Left lung (tissue), 10 donors: ENCODE results near the gene RPL3. TPM values are rescaled to one million over a fixed set of nuclear protein-coding genes. Genes with fewer than 3 reads are reported as not detected.

Source experiments
- ATAC-seq: fragments of 200-7000 bp; cut with Tn5 transposase; one replicate; pipeline ENCODE4 v1.9.1; 2020; ENCODE audit warnings: moderate library complexity
- DNase-seq, 4 donors: peaks; one replicate each; pipeline ENCODE4 v3.0.0-alpha.2; 2013 to 2020
- H3K27ac ChIP-seq, 2 donors: fragments of 200-600 bp; sonication (generic) in 1 of 2; one replicate each; pipeline versions ENCODE4 v1.5.0 to v1.8.0; 2020 to 2021
- H3K27me3 ChIP-seq, 2 donors: fragments of 200-600 bp; sonication (generic) in 1 of 2; one replicate each; pipeline versions ENCODE4 v1.5.0 to v1.8.0; 2020 to 2021
- H3K36me3 ChIP-seq, 2 donors: fragments of 200-600 bp; sonication (generic) in 1 of 2; one replicate each; pipeline versions ENCODE4 v1.5.0 to v1.8.0; 2020 to 2021
- H3K4me1 ChIP-seq, 2 donors: fragments of 200-600 bp; one replicate each; pipeline ENCODE4 v1.8.0; 2021
- H3K4me3 ChIP-seq, 2 donors: fragments of 200-600 bp; sonication (generic) in 1 of 2; one replicate each; pipeline versions ENCODE4 v1.5.0 to v1.8.0; 2020 to 2021; ENCODE audit warnings: mild to moderate bottlenecking in 1 of 2
- H3K9me3 ChIP-seq, 2 donors: fragments of 200-600 bp; sonication (generic) in 1 of 2; one replicate each; pipeline versions ENCODE4 v1.5.0 to v1.8.0; 2020 to 2021
- intact Hi-C, 2 donors: fragments of 100-400 bp; cut with DNase I; formaldehyde crosslinking; loops; one replicate each; pipeline versions ENCODE4 v1.11.2 to v1.14.2; 2022
- polyA plus RNA-seq, 6 donors: library from polyadenylated mRNA; unstranded; fragments of 120-200 nt; gene quantifications; one replicate each; pipeline ENCODE4 v1.2.1, GENCODE V29; 2013; ENCODE audit not compliant: insufficient read length in 6 of 6
- total RNA-seq, 2 donors: library from RNA; stranded (reverse); fragmentation: NEBNext Ultra II Directional; extraction: Animal tissue kit (Norgen Biotek cat#: 25700); gene quantifications; one replicate each; pipeline ENCODE4 v1.2.1, GENCODE V29; 2021
- TF ChIP-seq, protein P1 (sequence below), 2 donors: fragments of 200-600 bp; sonication (generic) in 1 of 2; IDR thresholded peaks; one replicate each; pipeline versions ENCODE4 v1.5.0 to v1.8.0; 2021; ENCODE audit warnings: antibody characterized with exemption in 2 of 2
- donor health status: DM: no; HTN: yes; CAD: no.
- donor health status: DM: no; HTN: no; CAD: no.

RPL3 gene
- total and polyA plus RNA-seq, 8 donors: 1,506 to 3,842 (median 3,632) TPM

DNA sequence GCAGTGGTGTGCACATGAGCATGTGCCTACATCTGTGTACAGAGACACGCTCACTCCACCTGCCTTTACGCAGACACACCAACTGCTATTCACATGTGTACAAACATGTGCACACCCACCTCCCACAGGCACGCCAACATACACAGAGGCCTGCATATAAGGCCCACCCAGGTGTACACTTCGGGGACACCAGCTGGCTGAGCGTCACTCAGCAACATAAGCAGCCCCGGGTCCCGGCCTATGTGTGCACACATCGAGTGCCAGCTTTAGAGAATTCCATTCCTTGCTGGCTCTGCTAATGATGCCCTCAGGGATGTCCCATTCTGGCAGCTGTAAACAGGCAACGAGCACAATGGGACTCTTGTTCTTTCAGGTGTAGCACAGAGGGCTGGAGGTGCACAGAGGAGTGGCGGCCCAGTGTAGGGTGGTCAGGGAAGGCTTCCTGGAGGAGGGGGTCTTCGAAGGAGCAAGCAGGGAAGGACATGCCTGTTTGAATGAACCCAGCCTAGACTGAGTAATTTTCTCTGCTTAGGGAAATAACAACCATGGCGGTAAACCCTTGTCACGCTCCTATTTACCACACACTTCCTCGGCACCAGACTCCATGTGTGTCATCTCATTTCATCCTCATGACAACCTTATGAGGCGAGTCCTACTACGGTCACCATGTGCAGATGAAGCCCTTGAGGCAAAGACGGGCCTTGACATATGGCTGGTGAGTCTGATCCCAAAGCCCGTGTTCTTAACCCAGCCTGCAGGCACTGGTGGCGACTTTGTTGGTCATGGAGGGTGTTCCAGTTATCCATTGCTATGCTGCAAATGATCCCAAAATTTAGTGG is 35.1 kb downstream of the RPL3 start:
- TF ChIP-seq, protein P1, sequence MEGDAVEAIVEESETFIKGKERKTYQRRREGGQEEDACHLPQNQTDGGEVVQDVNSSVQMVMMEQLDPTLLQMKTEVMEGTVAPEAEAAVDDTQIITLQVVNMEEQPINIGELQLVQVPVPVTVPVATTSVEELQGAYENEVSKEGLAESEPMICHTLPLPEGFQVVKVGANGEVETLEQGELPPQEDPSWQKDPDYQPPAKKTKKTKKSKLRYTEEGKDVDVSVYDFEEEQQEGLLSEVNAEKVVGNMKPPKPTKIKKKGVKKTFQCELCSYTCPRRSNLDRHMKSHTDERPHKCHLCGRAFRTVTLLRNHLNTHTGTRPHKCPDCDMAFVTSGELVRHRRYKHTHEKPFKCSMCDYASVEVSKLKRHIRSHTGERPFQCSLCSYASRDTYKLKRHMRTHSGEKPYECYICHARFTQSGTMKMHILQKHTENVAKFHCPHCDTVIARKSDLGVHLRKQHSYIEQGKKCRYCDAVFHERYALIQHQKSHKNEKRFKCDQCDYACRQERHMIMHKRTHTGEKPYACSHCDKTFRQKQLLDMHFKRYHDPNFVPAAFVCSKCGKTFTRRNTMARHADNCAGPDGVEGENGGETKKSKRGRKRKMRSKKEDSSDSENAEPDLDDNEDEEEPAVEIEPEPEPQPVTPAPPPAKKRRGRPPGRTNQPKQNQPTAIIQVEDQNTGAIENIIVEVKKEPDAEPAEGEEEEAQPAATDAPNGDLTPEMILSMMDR (IDR thresholded peaks at IDR 0.05): no peak
- DNase-seq: no peak
- Histone ChIP-seq H3K27me3 (peaks cover 0 to 9% of the 10 kb centered on the region in 2 donors), H3K36me3 (no peaks in the 10 kb centered on the region), H3K9me3 (peaks cover 0 to 11% of the 10 kb centered on the region in 2 donors), H3K27ac (peak overlapping the region; percentile 53 to 80), H3K4me1 (peaks cover 3 to 63% of the 10 kb centered on the region in 2 donors), H3K4me3 (no peak overlapping the region)
- intact Hi-C loops: no loop called here
- no peak for ATAC-seq

DNA sequence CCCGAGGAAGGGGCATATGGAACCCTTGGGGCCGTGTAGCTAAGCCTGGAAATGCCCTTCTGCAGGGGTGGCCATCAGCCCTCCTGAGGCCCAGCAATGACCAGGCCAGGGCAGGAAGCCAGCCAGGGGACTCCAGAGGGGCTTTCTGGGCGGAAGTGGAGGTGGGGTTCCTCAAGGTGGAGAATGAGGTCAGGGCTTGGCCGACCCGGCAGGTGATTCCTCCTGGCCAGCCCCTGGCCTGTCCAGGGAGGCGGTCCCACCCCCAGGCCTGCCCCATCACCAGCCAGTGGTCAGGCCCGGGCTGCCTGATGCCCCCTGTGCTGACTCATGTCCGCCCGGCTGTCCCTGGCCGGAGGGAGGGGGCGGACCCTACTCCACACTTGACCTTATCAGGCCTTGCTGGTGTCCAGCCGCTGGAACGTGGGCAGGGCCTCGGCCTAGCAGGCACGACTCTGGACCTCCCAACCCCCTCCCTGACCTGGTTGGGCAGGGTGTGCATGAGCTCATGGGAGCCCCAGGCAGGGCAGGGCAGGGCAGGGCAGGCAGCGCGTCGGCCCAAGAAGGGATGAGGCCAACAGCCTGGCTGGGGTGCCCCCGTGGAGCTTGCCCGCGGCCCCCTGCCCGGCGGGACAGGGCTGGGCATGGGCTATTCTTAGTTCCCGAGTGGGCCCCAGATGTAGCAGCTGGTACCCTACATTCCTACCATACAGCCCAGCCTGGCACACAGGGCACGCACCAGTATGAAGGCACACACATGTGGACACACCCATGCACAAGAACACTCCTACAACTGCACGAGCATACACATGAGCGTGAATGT is 35.9 kb downstream of the RPL3 start:
- intact Hi-C loops: no loop called here
- H3K4me3 ChIP-seq: no peak overlapping the region
- H3K4me1 ChIP-seq: peaks cover 3 to 66% of the 10 kb centered on the region in 2 donors
- DNase-seq (peak in 2 of 4 donors; percentile 71 to 85), ATAC-seq (peak; percentile 68)
- TF ChIP-seq, protein P1 (IDR thresholded peaks at IDR 0.05): no peak
- peak overlapping the region; percentile 71 to 80 for H3K27ac ChIP-seq
- H3K36me3 ChIP-seq: no peaks in the 10 kb centered on the region
- H3K9me3 ChIP-seq: peaks cover 0 to 11% of the 10 kb centered on the region in 2 donors
- peaks cover 0 to 16% of the 10 kb centered on the region in 2 donors for H3K27me3 ChIP-seq

DNA sequence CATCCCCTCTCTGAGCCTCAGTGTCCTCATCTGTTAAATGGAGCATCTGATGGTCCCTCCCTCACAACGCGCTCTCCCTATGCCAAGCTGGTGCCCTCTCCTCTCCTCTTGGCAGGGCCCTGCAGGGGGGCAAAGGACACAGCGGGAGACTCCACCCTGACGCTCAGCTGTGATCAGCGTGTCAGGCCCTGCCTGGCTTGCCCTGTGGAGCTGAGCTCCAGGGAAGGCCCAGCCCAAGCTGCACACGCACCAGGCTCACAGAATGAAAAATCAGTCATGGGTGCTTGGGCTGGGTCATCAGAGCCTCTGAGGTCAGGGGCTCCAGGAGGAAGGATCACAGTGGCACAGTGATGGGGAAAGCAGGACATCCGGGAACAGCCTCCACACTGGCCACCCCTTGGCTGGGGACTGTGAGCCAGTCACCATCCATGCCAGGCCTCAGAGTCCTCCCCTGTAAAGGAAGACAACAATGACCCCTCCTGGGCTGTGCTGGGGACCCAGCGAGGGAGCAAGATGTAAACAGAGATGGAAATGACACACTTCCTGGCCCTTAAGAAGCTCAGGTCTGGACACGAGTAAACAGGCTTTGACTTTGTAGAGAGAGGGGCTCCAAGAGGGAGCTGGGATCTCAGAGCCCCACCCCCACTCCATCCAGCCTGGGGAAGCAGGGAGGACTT is 36.6 kb downstream of the RPL3 start:
- Histone ChIP-seq H3K4me1 (peaks cover 3 to 67% of the 10 kb centered on the region in 2 donors), H3K9me3 (peaks cover 0 to 11% of the 10 kb centered on the region in 2 donors), H3K36me3 (no peaks in the 10 kb centered on the region), H3K27me3 (peaks cover 0 to 22% of the 10 kb centered on the region in 2 donors), H3K4me3 (no peak overlapping the region), H3K27ac (peak overlapping the region; percentile 71 to 80)
- DNase-seq: peak in 1 of 4 donors; percentile 47
- intact Hi-C loops: no loop called here
- peak; percentile 51 for ATAC-seq
- TF ChIP-seq, protein P1 (IDR thresholded peaks at IDR 0.05): no peak

DNA sequence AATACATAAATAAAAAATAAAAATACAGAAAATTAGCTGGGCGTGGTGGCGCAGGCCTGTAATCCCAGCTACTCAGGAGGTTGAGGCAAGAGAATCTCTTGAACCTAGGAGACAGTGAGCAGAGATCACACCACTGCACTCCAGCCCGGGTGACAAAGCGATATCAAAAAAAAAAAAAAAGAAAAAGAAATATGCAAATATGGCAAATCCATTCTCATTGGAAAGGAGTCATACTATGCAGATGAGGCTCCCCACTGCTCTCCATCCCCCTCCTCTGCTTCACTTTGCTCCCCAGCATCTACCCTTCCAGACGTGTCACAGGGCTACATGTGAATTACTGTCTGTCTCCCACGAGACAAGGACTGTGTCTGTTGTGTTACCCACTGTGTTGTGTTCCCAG is 38.3 kb downstream of the RPL3 start:
- DNase-seq (no peak), ATAC-seq (no peak)
- H3K27me3 ChIP-seq: peaks cover 0 to 22% of the 10 kb centered on the region in 2 donors
- H3K27ac ChIP-seq: peak overlapping the region in 1 of 2 donors; percentile 80
- TF ChIP-seq, protein P1 (IDR thresholded peaks at IDR 0.05): no peak
- intact Hi-C loops: no loop called here
- peaks cover 3 to 62% of the 10 kb centered on the region in 2 donors for H3K4me1 ChIP-seq
- no peaks in the 10 kb centered on the region for H3K36me3 ChIP-seq
- no peak overlapping the region for H3K4me3 ChIP-seq
- peaks cover 0 to 14% of the 10 kb centered on the region in 2 donors for H3K9me3 ChIP-seq
